Kidney (tissue), 14 donors: ENCODE results near the gene TSPOAP1. TPM values are rescaled to one million over a fixed set of nuclear protein-coding genes. Genes with fewer than 3 reads are reported as not detected.

Experiments
- DNase-seq, 5 donors: peaks; one replicate each; pipeline ENCODE4 v3.0.0-alpha.2; 2013 to 2020
- FAIRE-seq: peaks from 2 replicates; lab custom pipeline; 2012; peaks lifted over from hg19 to GRCh38; lab: Jason Lieb, UNC
- H3K27ac ChIP-seq, 2 donors: one replicate each; pipeline ENCODE4 v1.7.0; 2013; ENCODE audit warnings: low read depth in 2 of 2, low read length in 2 of 2, inconsistent platforms in 1 of 2
- H3K27me3 ChIP-seq: one replicate; pipeline ENCODE4 v1.7.1; 2013; ENCODE audit warnings: low read length, inconsistent platforms; ENCODE audit not compliant: control insufficient read depth, insufficient read depth
- H3K36me3 ChIP-seq, 3 donors: one replicate each; pipeline versions ENCODE4 v1.7.0 to v1.7.1; 2013; ENCODE audit warnings: low read length in 3 of 3, control low read depth in 1 of 3, inconsistent platforms in 1 of 3; ENCODE audit not compliant: insufficient read depth in 3 of 3, control insufficient read depth in 2 of 3
- H3K4me1 ChIP-seq, 3 donors: one replicate each; pipeline versions ENCODE4 v1.7.0 to v1.7.1; 2013; ENCODE audit warnings: low read length in 3 of 3, inconsistent platforms in 1 of 3, low read depth in 1 of 3; ENCODE audit not compliant: control insufficient read depth in 2 of 3, insufficient read depth in 2 of 3
- H3K4me3 ChIP-seq, 3 donors: one replicate each; pipeline versions ENCODE4 v1.7.0 to v1.8.1; 2013; ENCODE audit warnings: low read length in 3 of 3, control low read depth in 1 of 3, inconsistent platforms in 1 of 3
- H3K9ac ChIP-seq, 3 donors: one replicate each; pipeline versions ENCODE4 v1.7.0 to v1.7.1; 2013; ENCODE audit warnings: low read length in 3 of 3, control low read depth in 1 of 3, inconsistent platforms in 1 of 3
- H3K9me3 ChIP-seq, 3 donors: one replicate each; pipeline versions ENCODE4 v1.7.0 to v1.7.1; 2013; ENCODE audit warnings: low read length in 3 of 3, control low read depth in 1 of 3, inconsistent platforms in 1 of 3; ENCODE audit not compliant: control insufficient read depth in 2 of 3, insufficient read depth in 1 of 3
- CTCF ChIP-seq: IDR thresholded peaks from 3 replicates; pipeline ENCODE4 v1.5.1; 2012; ENCODE audit warnings: mild to moderate bottlenecking, moderate library complexity, borderline replicate concordance; ENCODE audit not compliant: insufficient read depth; ENCODE audit errors: extremely low read depth
- intact Hi-C: fragments of 100-400 bp; cut with DNase I; formaldehyde crosslinking; loops from one replicate; pipeline ENCODE4 v1.11.1; 2022
- polyA plus RNA-seq: library from polyadenylated mRNA; stranded (reverse); fragments of 350-450 nt; fragmentation: Illumina TruSeq; extraction: RNeasy Lipid Tissue Mini Kit (QIAGEN cat#74804); gene quantifications from one replicate; pipeline ENCODE4 v1.2.3, GENCODE V29; 2014; ENCODE audit warnings: low read depth, low replicate concordance; ENCODE audit not compliant: insufficient read depth
- total RNA-seq: library from RNA; stranded (reverse); fragmentation: NEBNext Ultra II Directional; extraction: Animal tissue kit (Norgen Biotek cat#: 25700); gene quantifications from one replicate; pipeline ENCODE4 v1.2.1, GENCODE V29; 2021
- donor health status: control.
- donor health status: control.
- donor health status: control.
- donor health status: control.
- donor health status: control.
- donor health status: DM: yes; HTN: yes; CAD: no.
- donor health status: Normal renal cell carcinoma (clear cell type).

Gene TSPOAP1
- total and polyA plus RNA-seq, 2 donors from 2014 or later: 12.5 to 30.6 TPM

GRCh38 chr17:58291246-58291645, 37.3 kb downstream of the TSPOAP1 start:
- FAIRE-seq: no peak
- no peak for DNase-seq
- H3K4me1 ChIP-seq: no peaks in the 10 kb centered on the region
- no peaks in the 10 kb centered on the region for H3K9me3 ChIP-seq
- no peak overlapping the region for H3K27ac ChIP-seq
- no peak for TF ChIP-seq CTCF
- intact Hi-C loops: no loop called here
- H3K27me3 ChIP-seq: no peaks in the 10 kb centered on the region
- H3K4me3 ChIP-seq: no peak overlapping the region
- H3K36me3 ChIP-seq: no peaks in the 10 kb centered on the region
- H3K9ac ChIP-seq: no peak overlapping the region

- H3K9ac ChIP-seq: no peak overlapping the region
- H3K9me3 ChIP-seq: no peaks in the 10 kb centered on the region
- H3K36me3 ChIP-seq: no peaks in the 10 kb centered on the region
- H3K4me1 ChIP-seq: no peaks in the 10 kb centered on the region
- FAIRE-seq (no peak), DNase-seq (no peak)
- TF ChIP-seq CTCF: no peak
- no peaks in the 10 kb centered on the region for H3K27me3 ChIP-seq
- H3K27ac ChIP-seq: no peak overlapping the region
- intact Hi-C loops: no loop called here
- H3K4me3 ChIP-seq: no peak overlapping the region
These were observed 38.7 kb downstream of the TSPOAP1 start for GRCh38 chr17:58289869-58290268.

- DNase-seq (no peak), FAIRE-seq (no peak)
- intact Hi-C loops: no loop called here
- no peak for TF ChIP-seq CTCF
- Histone ChIP-seq H3K4me1 (no peaks in the 10 kb centered on the region), H3K4me3 (no peak overlapping the region), H3K27ac (no peak overlapping the region), H3K9me3 (no peaks in the 10 kb centered on the region), H3K36me3 (no peaks in the 10 kb centered on the region), H3K27me3 (no peaks in the 10 kb centered on the region), H3K9ac (no peak overlapping the region)
These were observed 43.2 kb downstream of the TSPOAP1 start for GRCh38 chr17:58285422-58285810.
